Medulla oblongata (tissue), 1 donor: Measurements from ENCODE around the gene BMP8A.
"Not testable (repeated sequence)": the region's sequence is repeated elsewhere in the genome, so short reads cannot be mapped to it uniquely, and the experiment has no call there.

Experiments used
- DNase-seq: peaks from one replicate; pipeline ENCODE4 v3.0.0-alpha.2; 2015; ENCODE audit errors: extremely low spot score

Gene BMP8A

DNA sequence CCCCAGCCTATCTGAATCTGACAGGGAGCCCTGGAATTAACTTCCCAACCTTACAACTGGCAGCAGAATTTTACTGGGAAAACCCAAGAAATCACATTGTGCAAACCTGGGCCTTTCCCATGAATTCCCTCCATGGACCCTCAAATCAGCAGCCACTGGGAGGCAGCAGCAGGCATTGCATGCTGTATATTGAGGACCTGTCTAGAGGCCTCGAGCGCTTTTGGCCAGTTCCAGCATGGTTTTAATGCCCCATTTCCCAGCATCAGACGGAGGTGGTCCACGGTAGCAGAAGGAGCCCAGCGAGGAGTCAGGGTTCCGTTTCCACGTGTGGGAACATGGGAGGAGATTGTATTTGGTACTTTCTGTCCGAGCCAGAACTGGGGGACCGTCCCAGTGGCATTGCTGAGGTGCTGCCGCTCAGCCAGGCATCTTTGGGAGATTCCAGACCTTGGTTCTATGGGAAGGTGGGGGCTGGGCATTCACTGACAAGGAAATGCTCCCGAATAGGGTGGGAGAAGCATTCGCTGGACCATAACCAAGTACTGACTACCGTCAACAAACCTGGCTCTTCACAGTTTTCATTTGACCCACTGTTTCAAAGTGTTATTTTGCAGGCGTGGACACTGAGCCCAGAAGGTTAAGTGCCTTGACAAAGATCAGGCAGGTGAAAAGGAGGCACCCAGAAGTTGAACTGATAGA, 15.9 kb downstream of the BMP8A start:
- DNase-seq, result peak; percentile 41

DNA sequence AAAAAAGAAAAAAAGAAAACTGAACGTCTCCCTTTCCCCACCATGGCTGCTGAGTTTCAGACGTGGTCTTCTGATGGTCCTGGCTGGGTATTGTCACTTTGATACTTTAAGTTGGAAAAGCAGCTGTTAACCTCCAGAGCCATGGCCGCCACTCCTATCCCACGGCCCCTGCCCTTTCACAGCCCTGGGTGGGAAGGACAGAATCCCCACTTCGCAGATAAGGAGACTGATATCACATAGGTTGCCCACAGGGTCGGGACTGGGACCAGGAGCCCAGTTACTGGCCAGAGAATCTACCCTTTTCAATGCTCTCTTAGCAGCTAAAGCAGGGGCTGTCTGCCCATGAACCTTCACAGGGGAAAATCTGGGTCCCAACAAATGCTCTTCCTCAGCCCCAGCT, 16.8 kb downstream of the BMP8A start:
- DNase-seq, result no peak

- no peak for DNase-seq
Measured at GRCh38 chr1:39508857-39509305, 17.4 kb downstream of the BMP8A start.

- DNase-seq, result no peak
Measured at GRCh38 chr1:39509360-39510009, 18.0 kb downstream of the BMP8A start.

DNA sequence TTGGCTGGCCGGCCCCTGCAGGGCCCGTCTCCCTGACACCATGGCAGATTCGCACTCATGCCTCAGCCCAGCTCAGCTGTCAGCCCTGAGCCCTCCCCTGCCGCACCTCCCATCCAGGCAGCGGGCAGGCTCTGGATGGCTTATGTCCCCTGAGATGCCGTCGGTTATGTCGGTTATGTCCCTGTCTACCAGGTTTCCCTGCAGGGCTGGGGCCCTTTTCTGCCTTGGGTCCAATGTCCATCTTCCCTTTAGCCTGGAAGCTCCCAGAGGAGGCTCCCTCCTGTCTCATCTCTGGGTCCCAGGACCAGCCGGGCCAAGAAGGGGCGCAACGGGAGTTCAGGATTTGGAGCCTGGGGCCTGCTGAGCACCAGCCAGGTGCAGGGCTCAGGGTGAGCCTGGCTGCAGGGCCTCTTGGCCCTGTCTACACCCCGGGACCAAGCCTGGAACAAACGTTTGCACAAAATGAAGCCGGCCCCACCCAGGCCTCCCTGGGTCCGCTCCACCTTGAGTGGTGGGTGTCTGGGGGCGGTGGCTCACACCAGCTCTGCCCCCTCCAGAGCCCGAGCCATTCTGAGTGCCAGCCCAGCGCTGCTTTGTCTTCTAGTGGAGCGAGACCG, 19.2 kb downstream of the BMP8A start:
- DNase-seq, result not testable (repeated sequence)

DNA sequence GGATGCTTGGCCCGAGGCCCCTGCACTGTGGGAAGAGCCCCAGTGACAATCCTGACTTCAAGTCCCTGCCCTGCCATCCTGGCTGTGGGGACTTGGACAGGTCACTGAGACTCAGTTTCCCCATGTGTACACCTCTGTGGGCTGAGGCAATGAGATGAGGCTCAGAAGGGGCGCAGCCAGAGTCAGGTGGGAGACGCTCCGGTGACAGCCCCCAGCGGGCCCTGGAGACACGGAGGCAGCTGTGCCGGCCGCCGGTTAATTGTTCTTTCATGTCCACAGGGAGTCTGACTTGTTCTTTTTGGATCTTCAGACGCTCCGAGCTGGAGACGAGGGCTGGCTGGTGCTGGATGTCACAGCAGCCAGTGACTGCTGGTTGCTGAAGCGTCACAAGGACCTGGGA, 20.0 kb downstream of the BMP8A start:
- not testable (repeated sequence) for DNase-seq

DNA sequence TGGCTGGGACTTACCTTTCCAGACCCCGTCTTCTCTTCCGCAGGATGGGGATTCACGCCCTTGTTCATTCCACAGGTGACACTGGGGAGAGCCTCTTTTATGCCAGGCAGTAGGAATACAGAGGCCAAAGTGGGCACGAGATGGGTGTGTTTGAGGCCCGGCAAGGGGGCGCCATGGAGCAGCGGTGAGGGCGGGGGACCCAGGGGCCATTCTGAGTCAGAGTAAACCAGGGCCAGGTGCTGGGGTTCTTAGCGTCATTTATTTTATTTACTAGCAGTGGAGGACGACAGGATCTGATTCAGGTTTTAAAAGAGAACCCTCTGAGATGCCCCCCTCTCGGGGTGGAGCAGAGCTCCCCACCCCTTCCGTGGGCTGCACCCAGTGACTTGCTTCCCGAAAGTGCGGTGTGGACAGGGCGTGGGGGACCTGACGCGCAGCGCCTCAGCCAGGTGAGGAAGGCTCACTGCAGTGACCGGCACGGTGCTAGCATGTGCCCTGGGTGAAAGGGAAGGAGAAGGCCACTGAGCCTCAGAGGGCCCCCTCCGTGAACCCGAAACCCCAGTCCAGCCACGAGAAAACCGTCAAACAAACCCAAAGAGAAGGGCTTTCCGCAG, 20.9 kb downstream of the BMP8A start:
- not testable (repeated sequence) for DNase-seq

GRCh38 chr1:39514710-39515124, 23.3 kb downstream of the BMP8A start:
- DNase-seq, result not testable (repeated sequence)

DNA sequence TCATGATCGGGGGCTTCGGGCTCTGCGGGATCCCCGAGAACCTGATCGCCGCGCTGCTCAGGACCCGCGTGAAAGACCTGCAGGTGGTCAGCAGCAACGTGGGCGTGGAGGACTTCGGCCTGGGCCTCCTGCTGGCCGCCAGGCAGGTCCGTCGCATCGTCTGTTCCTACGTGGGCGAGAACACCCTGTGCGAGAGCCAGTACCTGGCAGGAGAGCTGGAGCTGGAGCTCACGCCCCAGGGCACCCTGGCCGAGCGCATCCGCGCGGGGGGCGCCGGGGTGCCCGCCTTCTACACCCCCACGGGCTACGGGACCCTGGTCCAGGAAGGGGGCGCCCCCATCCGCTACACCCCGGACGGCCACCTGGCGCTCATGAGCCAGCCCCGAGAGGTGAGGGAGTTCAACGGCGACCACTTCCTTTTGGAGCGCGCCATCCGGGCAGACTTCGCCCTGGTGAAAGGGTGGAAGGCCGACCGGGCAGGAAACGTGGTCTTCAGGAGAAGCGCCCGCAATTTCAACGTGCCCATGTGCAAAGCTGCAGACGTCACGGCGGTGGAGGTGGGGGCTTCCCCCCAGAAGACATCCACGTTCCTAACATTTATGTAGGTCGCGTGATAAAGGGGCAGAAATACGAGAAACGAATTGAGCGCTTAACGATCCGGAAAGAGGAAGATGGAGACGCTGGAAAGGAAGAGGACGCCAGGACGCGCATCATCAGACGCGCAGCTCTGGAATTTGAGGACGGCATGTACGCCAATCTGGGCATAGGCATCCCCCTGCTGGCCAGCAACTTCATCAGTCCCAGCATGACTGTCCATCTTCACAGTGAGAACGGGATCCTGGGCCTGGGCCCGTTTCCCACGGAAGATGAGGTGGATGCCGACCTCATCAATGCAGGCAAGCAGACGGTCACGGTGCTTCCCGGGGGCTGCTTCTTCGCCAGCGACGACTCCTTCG, 24.0 kb downstream of the BMP8A start:
- not testable (repeated sequence) for DNase-seq

GRCh38 chr1:39516841-39517240, 25.4 kb downstream of the BMP8A start:
- not testable (repeated sequence) for DNase-seq

DNA sequence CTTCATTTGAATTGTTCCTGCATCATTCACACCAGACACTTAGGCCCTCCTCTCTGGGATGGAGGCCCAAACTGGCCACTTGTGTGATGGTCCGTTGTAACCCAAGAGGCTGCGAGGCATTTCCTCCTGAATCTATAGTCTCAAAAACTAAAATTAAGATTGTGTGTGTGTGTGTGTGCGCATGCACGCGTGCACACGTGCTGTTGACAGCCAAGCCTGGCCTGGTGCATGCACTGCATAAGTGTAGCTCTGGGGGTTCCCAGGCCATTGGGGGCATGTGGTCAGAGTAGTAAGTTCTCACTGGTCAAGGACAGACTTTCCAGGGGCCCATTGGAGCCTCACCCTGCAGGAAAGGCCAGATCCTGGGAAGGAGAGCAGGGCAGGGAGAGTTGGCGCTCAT, 26.5 kb downstream of the BMP8A start:
- DNase-seq, result not testable (repeated sequence)

GRCh38 chr1:39519376-39519775, 27.9 kb downstream of the BMP8A start:
- DNase-seq, result not testable (repeated sequence)

GRCh38 chr1:39522221-39522620, 30.8 kb downstream of the BMP8A start:
- not testable (repeated sequence) for DNase-seq

GRCh38 chr1:39522661-39523567, 31.5 kb downstream of the BMP8A start:
- DNase-seq, result no peak

GRCh38 chr1:39524171-39524570, 32.7 kb downstream of the BMP8A start:
- DNase-seq, result no peak

- no peak for DNase-seq
Measured at GRCh38 chr1:39524591-39525365, 33.3 kb downstream of the BMP8A start.

DNA sequence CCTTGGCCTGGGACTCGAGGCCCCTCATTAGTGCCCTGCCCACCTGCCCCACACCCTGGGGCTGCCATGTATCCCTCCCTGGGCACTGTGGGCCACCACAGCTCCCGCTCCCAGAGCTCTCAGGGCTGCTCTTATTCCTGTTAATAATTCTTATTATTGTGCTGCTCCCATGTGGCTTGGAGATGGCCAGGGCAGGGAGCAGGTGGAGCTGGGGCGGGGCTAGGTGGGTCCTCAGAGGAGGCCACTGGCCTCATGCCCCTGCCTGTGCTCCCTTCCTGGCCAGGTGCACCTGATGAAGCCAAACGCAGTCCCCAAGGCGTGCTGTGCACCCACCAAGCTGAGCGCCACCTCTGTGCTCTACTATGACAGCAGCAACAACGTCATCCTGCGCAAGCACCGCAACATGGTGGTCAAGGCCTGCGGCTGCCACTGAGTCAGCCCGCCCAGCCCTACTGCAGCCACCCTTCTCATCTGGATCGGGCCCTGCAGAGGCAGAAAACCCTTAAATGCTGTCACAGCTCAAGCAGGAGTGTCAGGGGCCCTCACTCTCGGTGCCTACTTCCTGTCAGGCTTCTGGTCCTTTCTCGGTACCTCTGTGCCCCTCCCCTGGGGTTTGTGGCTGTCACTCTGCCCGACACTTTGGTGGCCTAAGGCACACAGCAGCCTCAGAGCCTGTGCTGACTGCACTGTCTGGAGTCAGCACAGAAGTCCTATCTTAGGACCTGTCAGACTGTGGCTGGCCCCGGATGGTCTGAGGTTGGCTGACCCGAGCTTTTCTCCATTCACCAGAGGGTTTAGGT, 34.1 kb downstream of the BMP8A start:
- no peak for DNase-seq

DNA sequence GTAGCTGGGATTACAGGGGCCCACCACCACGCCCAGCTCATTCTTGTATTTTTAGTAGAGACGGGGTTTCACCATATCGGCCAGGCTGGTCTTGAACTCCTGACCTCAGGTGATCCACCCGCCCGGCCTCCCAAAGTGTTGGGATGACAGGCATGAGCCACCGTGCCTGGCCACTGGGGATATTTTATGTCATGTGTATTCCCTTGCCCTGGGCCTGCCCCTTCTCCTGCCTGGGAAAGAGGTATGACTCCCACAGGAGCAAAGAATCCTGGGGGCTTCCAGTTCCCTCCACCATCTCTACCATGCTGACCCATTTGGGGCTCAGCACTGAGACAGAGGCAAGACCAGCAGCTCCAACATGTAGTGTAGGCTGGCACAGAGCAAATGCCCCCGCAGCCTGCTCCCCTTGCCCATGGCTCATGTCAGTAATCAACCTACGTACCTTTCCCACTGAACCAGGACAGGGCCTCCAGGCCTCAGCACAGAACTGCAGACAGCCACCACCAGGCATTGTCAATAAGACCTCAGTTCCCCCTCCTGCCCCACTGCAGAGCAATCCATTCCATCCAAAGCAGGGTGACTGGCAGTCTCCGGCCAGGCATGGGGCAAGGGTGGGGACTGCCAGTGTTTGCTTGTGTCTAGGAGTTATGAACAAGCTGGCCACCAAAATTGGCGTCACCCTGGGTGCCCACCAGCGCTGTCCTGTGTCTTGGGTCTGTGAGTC, 35.2 kb downstream of the BMP8A start:
- no peak for DNase-seq
